Lung (tissue), 12 donors: ENCODE measurements around the gene ANKRD11. TPM values are rescaled to one million over a fixed set of nuclear protein-coding genes. Genes with fewer than 3 reads are reported as not detected.
"Not testable (repeated sequence)": the region's sequence is repeated elsewhere in the genome, so short reads cannot be mapped to it uniquely, and the experiment has no call there.

Experiments used
- ATAC-seq: fragments of 200-7000 bp; cut with Tn5 transposase; one replicate; pipeline ENCODE4 v1.9.1; 2020; ENCODE audit warnings: moderate number of reproducible peaks; ENCODE audit not compliant: insufficient read depth, low FRiP score
- DNase-seq, 3 donors: peaks; one replicate each; pipeline ENCODE4 v3.0.0-alpha.2; 2013 to 2017
- H3K27ac ChIP-seq, 2 donors: one replicate each; pipeline ENCODE4 v1.5.1; 2013; ENCODE audit warnings: mild to moderate bottlenecking in 2 of 2, moderate library complexity in 2 of 2, control low read depth in 1 of 2, inconsistent platforms in 1 of 2, low read depth in 1 of 2, low read length in 1 of 2
- H3K27me3 ChIP-seq, 3 donors: one replicate each; pipeline ENCODE4 v1.5.1; 2013; ENCODE audit warnings: low read length in 2 of 3; ENCODE audit not compliant: control insufficient read depth in 3 of 3, insufficient read depth in 3 of 3
- H3K36me3 ChIP-seq, 4 donors: one replicate each; pipeline ENCODE4 v1.5.1; 2013; ENCODE audit warnings: low read length in 4 of 4, mild to moderate bottlenecking in 1 of 4, moderate library complexity in 1 of 4; ENCODE audit not compliant: control insufficient read depth in 4 of 4, insufficient read depth in 4 of 4
- H3K4me1 ChIP-seq, 5 donors: one replicate each; pipeline ENCODE4 v1.5.1; 2013; ENCODE audit warnings: low read length in 5 of 5, mild to moderate bottlenecking in 2 of 5, moderate library complexity in 1 of 5; ENCODE audit not compliant: control insufficient read depth in 5 of 5, insufficient read depth in 5 of 5
- H3K4me3 ChIP-seq: one replicate; pipeline ENCODE4 v1.5.1; 2013; ENCODE audit warnings: mild to moderate bottlenecking, control low read depth, moderate library complexity
- H3K9ac ChIP-seq, 2 donors: one replicate each; pipeline ENCODE4 v1.5.1; 2013; ENCODE audit warnings: low read length in 2 of 2, control low read depth in 1 of 2; ENCODE audit not compliant: insufficient read depth in 1 of 2
- H3K9me3 ChIP-seq, 4 donors: one replicate each; pipeline ENCODE4 v1.5.1; 2013; ENCODE audit warnings: low read length in 3 of 4, mild to moderate bottlenecking in 1 of 4, moderate library complexity in 1 of 4; ENCODE audit not compliant: control insufficient read depth in 4 of 4, insufficient read depth in 3 of 4
- CTCF ChIP-seq: IDR thresholded peaks from 2 replicates; pipeline ENCODE4 v1.5.1; 2012; ENCODE audit warnings: mild to moderate bottlenecking; ENCODE audit errors: control extremely low read depth, extremely low read depth
- WGBS, 2 donors: extraction: QIAGEN DNeasy Blood & Tissue Kit; methylation state at CpG; one replicate each; pipeline ENCODE4 v1.1.7; 2013; 5-methylcytosine and 5-hydroxymethylcytosine counted together
- polyA plus RNA-seq, 2 donors: library from polyadenylated mRNA; stranded (reverse); fragments of 200-250 nt; gene quantifications; one replicate each; pipeline ENCODE4 v1.2.1, GENCODE V29; 2013
- total RNA-seq, 2 donors: library from RNA; depleted of rRNA in 1 of 2; stranded (reverse); fragments of >200 nt in 1 of 2; gene quantifications; one replicate each; pipeline ENCODE4 v1.2.1, GENCODE V29; 2014 to 2021
- donor health status: control.
- donor health status: control.
- donor health status: Bipolar disorder and iron deficiency.
- donor health status: healthy.
- donor health status: DM: yes; HTN: yes; CAD: no.

Gene ANKRD11
- total and polyA plus RNA-seq, 4 donors, result 58.5 to 162 (median 89.5) TPM

GRCh38 chr16:89384282-89384681 lies 106.1 kb downstream of the ANKRD11 start:
- peaks cover 0 to 3% (median 0%) of the 10 kb centered on the region in 4 donors for H3K36me3 ChIP-seq
- ATAC-seq (no peak), DNase-seq (no peak)
- H3K27me3 ChIP-seq, result no peaks in the 10 kb centered on the region
- no peak overlapping the region for H3K4me3 ChIP-seq
- 94 to 96% methylated on average over 12 of the region's 12 CpGs for WGBS, 2 donors
- peaks cover 3 to 33% (median 15%) of the 10 kb centered on the region in 5 donors for H3K4me1 ChIP-seq
- H3K9ac ChIP-seq, result no peak overlapping the region
- no peak for TF ChIP-seq CTCF
- no peak overlapping the region for H3K27ac ChIP-seq
- H3K9me3 ChIP-seq, result no peaks in the 10 kb centered on the region

- peak; percentile 43 to 71 (median 56) for DNase-seq
- H3K9ac ChIP-seq, result no peak overlapping the region
- H3K27ac ChIP-seq, result peak overlapping the region in 1 of 2 donors; percentile 57
- H3K9me3 ChIP-seq, result no peaks in the 10 kb centered on the region
- WGBS, 2 donors, result 52 to 59% methylated on average over 29 of the region's 29 CpGs
- TF ChIP-seq CTCF, result no peak
- H3K36me3 ChIP-seq, result no peaks in the 10 kb centered on the region
- ATAC-seq, result peak; percentile 69
- peaks cover 4 to 34% (median 15%) of the 10 kb centered on the region in 5 donors for H3K4me1 ChIP-seq
- H3K4me3 ChIP-seq, result no peak overlapping the region
- H3K27me3 ChIP-seq, result no peaks in the 10 kb centered on the region
Measured at GRCh38 chr16:89383095-89384003, 107.0 kb downstream of the ANKRD11 start.

GRCh38 chr16:89382555-89382954 lies 107.8 kb downstream of the ANKRD11 start:
- H3K9ac ChIP-seq, H3K27me3 ChIP-seq, ATAC-seq, H3K4me3 ChIP-seq, H3K36me3 ChIP-seq, H3K9me3 ChIP-seq, DNase-seq, H3K27ac ChIP-seq: not testable (repeated sequence)
- H3K4me1 ChIP-seq, result peaks cover 8 to 35% (median 15%) of the 10 kb centered on the region in 5 donors
- WGBS, 2 donors, result 73 to 78% methylated on average over 5 of the region's 5 CpGs

- H3K36me3 ChIP-seq, result no peaks in the 10 kb centered on the region
- H3K27ac ChIP-seq, result no peak overlapping the region
- DNase-seq (no peak), ATAC-seq (no peak)
- H3K9me3 ChIP-seq, result no peaks in the 10 kb centered on the region
- peaks cover 10 to 38% (median 15%) of the 10 kb centered on the region in 5 donors for H3K4me1 ChIP-seq
- no peak overlapping the region for H3K9ac ChIP-seq
- TF ChIP-seq CTCF, result no peak
- H3K27me3 ChIP-seq, result no peaks in the 10 kb centered on the region
- H3K4me3 ChIP-seq, result no peak overlapping the region
- WGBS, 2 donors, result 78 to 80% methylated on average over 14 of the region's 14 CpGs
Measured at GRCh38 chr16:89381788-89382187, 108.6 kb downstream of the ANKRD11 start.
